GM18951 (cell line): ENCODE measurements around the gene POLE4.

Experiments
- POLR2A ChIP-seq: IDR thresholded peaks from 4 replicates; pipeline ENCODE4 v1.6.1; 2011; ENCODE audit warnings: mild to moderate bottlenecking; ENCODE audit not compliant: insufficient read length, insufficient read depth; ENCODE audit errors: extremely low read depth
- in situ Hi-C: fragments of 300-500 bp; cut with MboI; formaldehyde crosslinking; loops from one replicate; pipeline ENCODE4 v1.12.0; 2022; ENCODE audit warnings: low sequenced_read_pairs, mixed read lengths, inconsistent platforms; ENCODE audit not compliant: unreplicated experiment

POLE4 gene

GRCh38 chr2:74925361-74925786, 33.1 kb upstream of the POLE4 start:
- in situ Hi-C loops = no loop called here
- no peak for TF ChIP-seq POLR2A

GRCh38 chr2:74927621-74928020, 30.8 kb upstream of the POLE4 start:
- in situ Hi-C loops = no loop called here
- TF ChIP-seq POLR2A = no peak

GRCh38 chr2:74930811-74931486, 27.5 kb upstream of the POLE4 start:
- TF ChIP-seq POLR2A = no peak
- in situ Hi-C loops = no loop called here

GRCh38 chr2:74931940-74932339, 26.5 kb upstream of the POLE4 start:
- in situ Hi-C loops = no loop called here
- no peak for TF ChIP-seq POLR2A

GRCh38 chr2:74935975-74936391, 22.5 kb upstream of the POLE4 start:
- no peak for TF ChIP-seq POLR2A
- in situ Hi-C loops = no loop called here

GRCh38 chr2:74937221-74937880, 21.1 kb upstream of the POLE4 start:
- no peak for TF ChIP-seq POLR2A
- in situ Hi-C loops = no loop called here

GRCh38 chr2:74938264-74938663, 20.2 kb upstream of the POLE4 start:
- no peak for TF ChIP-seq POLR2A
- in situ Hi-C loops = no loop called here

- in situ Hi-C loops = no loop called here
Measured at GRCh38 chr2:74939919-74940812, 18.3 kb upstream of the POLE4 start.

GRCh38 chr2:74941284-74941683, 17.2 kb upstream of the POLE4 start:
- in situ Hi-C loops = no loop called here

More at GRCh38 chr2:74939919-74940812, 18.3 kb upstream of the POLE4 start:
- no peak for TF ChIP-seq POLR2A

GRCh38 chr2:74942263-74942662, 16.2 kb upstream of the POLE4 start:
- in situ Hi-C loops = no loop called here
- no peak for TF ChIP-seq POLR2A

More at GRCh38 chr2:74941284-74941683, 17.2 kb upstream of the POLE4 start:
- no peak for TF ChIP-seq POLR2A

- in situ Hi-C loops = no loop called here
Measured at GRCh38 chr2:74944987-74945787, 13.3 kb upstream of the POLE4 start.

GRCh38 chr2:74945788-74946331, 12.6 kb upstream of the POLE4 start:
- in situ Hi-C loops = no loop called here
- no peak for TF ChIP-seq POLR2A

More at GRCh38 chr2:74944987-74945787, 13.3 kb upstream of the POLE4 start:
- no peak for TF ChIP-seq POLR2A
